Ascending aorta (tissue), 2 donors: Measurements from ENCODE around the gene BLCAP. TPM values are rescaled to one million over a fixed set of nuclear protein-coding genes. Genes with fewer than 3 reads are reported as not detected.

Source experiments
- DNase-seq, 2 donors: peaks; one replicate each; pipeline ENCODE4 v3.0.0-alpha.2; 2019; ENCODE audit warnings: low spot score in 2 of 2
- H3K27ac ChIP-seq, 2 donors: fragments of 200-600 bp; sonication (generic); one replicate each; pipeline ENCODE4 v1.5.1; 2016 to 2017; ENCODE audit warnings: mild to moderate bottlenecking in 1 of 2
- H3K27me3 ChIP-seq: fragments of 200-600 bp; sonication (generic); one replicate; pipeline ENCODE4 v1.5.1; 2017
- H3K36me3 ChIP-seq, 2 donors: fragments of 200-600 bp; sonication (generic); one replicate each; pipeline ENCODE4 v1.5.1; 2016
- H3K4me1 ChIP-seq, 2 donors: fragments of 200-600 bp; sonication (generic); one replicate each; pipeline ENCODE4 v1.5.1; 2016 to 2017; ENCODE audit warnings: mild to moderate bottlenecking in 1 of 2
- H3K4me3 ChIP-seq, 2 donors: fragments of 200-600 bp; sonication (generic); one replicate each; pipeline ENCODE4 v1.5.1; 2016 to 2017; ENCODE audit warnings: mild to moderate bottlenecking in 1 of 2
- H3K9me3 ChIP-seq, 2 donors: fragments of 200-600 bp; sonication (generic); one replicate each; pipeline ENCODE4 v1.5.1; 2016
- CTCF ChIP-seq, 3 experiments: fragments of 200-600 bp in 2 of 3; fragments of 450-650 bp in 1 of 3; sonication (generic) in 2 of 3; IDR thresholded peaks; one replicate each; pipeline ENCODE4 v1.5.1; 2016 to 2019; ENCODE audit warnings: antibody characterized with exemption in 3 of 3, mild to moderate bottlenecking in 1 of 3, moderate library complexity in 1 of 3
- intact Hi-C: fragments of 100-400 bp; cut with DNase I; formaldehyde crosslinking; loops from one replicate; pipeline ENCODE4 v1.15.1; 2023
- total RNA-seq: library from RNA; depleted of rRNA; stranded (reverse); fragments of >200 nt; gene quantifications from one replicate; pipeline ENCODE4 v1.1.0, GENCODE V29; 2016

The BLCAP gene
- total RNA-seq, 1 donor from 2014 or later, result 43.9 TPM

GRCh38 chr20:37521061-37521771 is 6.5 kb downstream of the BLCAP start, which contains the start of gene NNAT:
Gene NNAT, plus strand, starts transcription at chr20:37521250. Its CDS starts 82 bp downstream, at chr20:37521332.
- Histone ChIP-seq H3K27me3 (no peaks in the 10 kb centered on the region), H3K27ac (no peak within 1 kb of the TSS), H3K36me3 (peaks cover 12 to 14% of the 10 kb centered on the region in 2 donors), H3K4me3 (peak within 1 kb of the TSS in 1 of 2 donors; percentile 45), H3K9me3 (no peaks in the 10 kb centered on the region), H3K4me1 (peaks cover 0 to 6% of the 10 kb centered on the region in 2 donors)
- no peak for TF ChIP-seq CTCF (IDR thresholded peaks at IDR 0.05)
- intact Hi-C loops, result no loop called here
- DNase-seq, result peak in 1 of 2 donors; percentile 58

- Histone ChIP-seq H3K9me3 (no peaks in the 10 kb centered on the region), H3K27me3 (no peaks in the 10 kb centered on the region), H3K4me3 (no peak overlapping the region), H3K36me3 (peaks cover 14 to 16% of the 10 kb centered on the region in 2 donors), H3K27ac (no peak overlapping the region), H3K4me1 (no peaks in the 10 kb centered on the region)
- no peak for TF ChIP-seq CTCF (IDR thresholded peaks at IDR 0.05)
- DNase-seq, result peak in 1 of 2 donors; percentile 28
- intact Hi-C loops, result no loop called here
Observed at GRCh38 chr20:37520419-37520955, 7.2 kb downstream of the BLCAP start.

GRCh38 chr20:37519508-37520418 is 7.9 kb downstream of the BLCAP start:
- intact Hi-C loops, result no loop called here
- peak in 1 of 2 donors; percentile 50 for DNase-seq
- no peak overlapping the region for H3K4me3 ChIP-seq
- H3K4me1 ChIP-seq, result no peaks in the 10 kb centered on the region
- no peaks in the 10 kb centered on the region for H3K9me3 ChIP-seq
- no peaks in the 10 kb centered on the region for H3K27me3 ChIP-seq
- no peak for TF ChIP-seq CTCF (IDR thresholded peaks at IDR 0.05)
- H3K36me3 ChIP-seq, result peaks cover 19 to 21% of the 10 kb centered on the region in 2 donors
- H3K27ac ChIP-seq, result peak overlapping the region in 1 of 2 donors; percentile 44

- intact Hi-C loops, result no loop called here
- DNase-seq, result peak in 1 of 2 donors; percentile 64
Observed at GRCh38 chr20:37518606-37519507, 8.8 kb downstream of the BLCAP start.

More at GRCh38 chr20:37518606-37519507, 8.8 kb downstream of the BLCAP start:
- no peak overlapping the region for H3K27ac ChIP-seq
- H3K36me3 ChIP-seq, result peaks cover 23 to 30% of the 10 kb centered on the region in 2 donors
- no peak for TF ChIP-seq CTCF (IDR thresholded peaks at IDR 0.05)
- no peaks in the 10 kb centered on the region for H3K9me3 ChIP-seq
- H3K4me1 ChIP-seq, result no peaks in the 10 kb centered on the region
- H3K27me3 ChIP-seq, result no peaks in the 10 kb centered on the region
- no peak overlapping the region for H3K4me3 ChIP-seq
